HepG2 (cell line): ENCODE data around the gene CSTPP1. TPM values are rescaled to one million over a fixed set of nuclear protein-coding genes. Genes with fewer than 3 reads are reported as not detected.

Experiments used
- ATAC-seq: fragments of 200-7000 bp; cut with Tn5 transposase; 3 replicates; pipeline ENCODE4 v1.9.1; 2020; ENCODE audit warnings: mild to moderate bottlenecking, moderate library complexity
- BruUV-seq: library from RNA; stranded (reverse); fragments of 400-500 nt; replicated peaks from 2 replicates; lab custom pipeline; 2021; lab: Mats Ljungman, UMichigan
- CTCF ChIA-PET: fragments of 300-600 bp; formaldehyde crosslinking; extraction: SDS; loops from one replicate; lab custom pipeline; 2021; ENCODE audit warnings: low total read pairs, inconsistent platforms, low intra/inter-chr PET ratio; lab: Yijun Ruan, JAX
- POLR2A ChIA-PET: fragments of 350-600 bp; sonication (Branson Sonifier 250); formaldehyde crosslinking; loops from one replicate; lab custom pipeline; 2020; ENCODE audit warnings: antibody characterized with exemption, inconsistent platforms; lab: Yijun Ruan, JAX
- DNase-seq: peaks from one replicate; pipeline ENCODE4 v3.0.0-alpha.2; 2015; ENCODE audit warnings: low spot score
- FAIRE-seq: peaks from 3 replicates; lab custom pipeline; 2011; peaks lifted over from hg19 to GRCh38; lab: Jason Lieb, UNC
- H2AFZ ChIP-seq: one replicate; pipeline ENCODE4 v1.6.1; 2011; ENCODE audit warnings: low read length, inconsistent platforms
- H3K27ac ChIP-seq: fragments of 300-600 bp; 3 replicates; pipeline ENCODE4 v1.8.0; 2011; ENCODE audit warnings: mixed run types, mild to moderate bottlenecking, mixed read lengths, low read length, inconsistent platforms; ENCODE audit not compliant: insufficient read depth; ENCODE audit errors: extremely low read length
- H3K27me3 ChIP-seq, 2 experiments: fragments of 200-600 bp in 1 of 2; 2 replicates in 1 of 2; 3 replicates in 1 of 2; pipeline versions ENCODE4 v1.6.0 to v1.8.0; 2011; ENCODE audit warnings: low read length in 2 of 2, mild to moderate bottlenecking in 2 of 2, moderate library complexity in 2 of 2, inconsistent platforms in 1 of 2; ENCODE audit not compliant: insufficient read depth in 2 of 2, control insufficient read depth in 1 of 2
- H3K36me3 ChIP-seq, 2 experiments: fragments of 200-600 bp in 1 of 2; replicated peaks in 1 of 2; 2 replicates in 1 of 2; 3 replicates in 1 of 2; pipeline versions ENCODE4 v1.5.1 to v1.8.0; 2011; ENCODE audit warnings: low read length in 2 of 2, inconsistent platforms in 1 of 2; ENCODE audit not compliant: insufficient read depth in 2 of 2, control insufficient read depth in 1 of 2
- H3K4me1 ChIP-seq: 2 replicates; pipeline ENCODE4 v1.5.1; 2012; ENCODE audit warnings: low read length, inconsistent platforms; ENCODE audit not compliant: insufficient read depth
- H3K4me2 ChIP-seq: 2 replicates; pipeline ENCODE4 v1.6.0; 2011; ENCODE audit warnings: low read depth, low read length, inconsistent platforms
- H3K4me3 ChIP-seq, 3 experiments: fragments of 200-600 bp in 1 of 3; sonication (generic), shearing (Covaris generic) in 1 of 3; replicated peaks in 1 of 3; 2 replicates each; pipeline ENCODE4 v1.5.1; 2011 to 2016; ENCODE audit warnings: low read length in 3 of 3, inconsistent platforms in 2 of 3, low read depth in 2 of 3, mild to moderate bottlenecking in 2 of 3, control low read depth in 1 of 3, mixed read lengths in 1 of 3; ENCODE audit not compliant: insufficient read depth in 1 of 3
- H3K79me2 ChIP-seq: one replicate; pipeline ENCODE4 v1.6.1; 2011; ENCODE audit warnings: low read length, inconsistent platforms; ENCODE audit not compliant: insufficient read depth
- H3K9ac ChIP-seq: 2 replicates; pipeline ENCODE4 v1.6.0; 2011; ENCODE audit warnings: mild to moderate bottlenecking, low read depth, low read length, inconsistent platforms; ENCODE audit not compliant: insufficient read depth
- H3K9me3 ChIP-seq: 2 replicates; pipeline ENCODE4 v1.5.1; 2012; ENCODE audit warnings: mild to moderate bottlenecking, low read length
- H4K20me1 ChIP-seq: 2 replicates; pipeline ENCODE4 v1.6.0; 2011; ENCODE audit warnings: inconsistent platforms, mild to moderate bottlenecking, low read length, moderate library complexity; ENCODE audit not compliant: insufficient read depth
- ARID2 ChIP-seq: sonication (generic); formaldehyde crosslinking; IDR thresholded peaks from 2 replicates; pipeline ENCODE4 v1.8.1; 2022; ENCODE audit warnings: mild to moderate bottlenecking, missing genetic modification reagents, borderline replicate concordance
- BATF2 ChIP-seq: sonication (generic); formaldehyde crosslinking; IDR thresholded peaks from 2 replicates; pipeline ENCODE4 v1.8.0; 2022; ENCODE audit warnings: mild to moderate bottlenecking, missing genetic modification reagents, moderate library complexity
- CHD2 ChIP-seq: IDR thresholded peaks from 2 replicates; pipeline ENCODE4 v1.6.1; 2011; ENCODE audit warnings: low read depth, low read length, improper control_type of control experiment
- CREB1 ChIP-seq, 2 experiments: fragments of 450-650 bp in 1 of 2; IDR thresholded peaks; 2 replicates each; pipeline ENCODE4 v1.6.1; 2016 to 2017; ENCODE audit warnings: control low read depth in 1 of 2, mild to moderate bottlenecking in 1 of 2, missing compliant biosample characterization in 1 of 2, missing genetic modification characterization in 1 of 2
- FOSL2 ChIP-seq: sonication (generic); formaldehyde crosslinking; IDR thresholded peaks from 2 replicates; pipeline ENCODE4 v1.4.0; 2020; ENCODE audit warnings: missing genetic modification reagents
- GFI1 ChIP-seq: sonication (generic); formaldehyde crosslinking; IDR thresholded peaks from 2 replicates; pipeline ENCODE4 v1.5.0; 2020; ENCODE audit warnings: missing genetic modification reagents, mild to moderate bottlenecking, borderline replicate concordance
- HNF4G ChIP-seq, 2 experiments: sonication (generic) in 1 of 2; formaldehyde crosslinking in 1 of 2; IDR thresholded peaks; 2 replicates each; pipeline versions ENCODE4 v1.4.0 to v1.6.1; 2011 to 2020; ENCODE audit warnings: borderline replicate concordance in 2 of 2, low read depth in 2 of 2, mild to moderate bottlenecking in 2 of 2, low read length in 1 of 2, missing genetic modification reagents in 1 of 2, moderate library complexity in 1 of 2
- PHF21A ChIP-seq: sonication (generic); formaldehyde crosslinking; IDR thresholded peaks from 2 replicates; pipeline ENCODE4 v1.5.0; 2020; ENCODE audit warnings: mild to moderate bottlenecking, missing genetic modification reagents
- RBM39 ChIP-seq: fragments of 200-400 bp; formaldehyde crosslinking; IDR thresholded peaks from one replicate; pipeline ENCODE4 v1.6.1; 2018; ENCODE audit warnings: antibody characterized with exemption, mild to moderate bottlenecking, low read depth, low read length; ENCODE audit not compliant: poor library complexity, severe bottlenecking
- RFX3 ChIP-seq: IDR thresholded peaks from 2 replicates; pipeline ENCODE4 v1.6.1; 2016; ENCODE audit warnings: missing biosample characterization, missing genetic modification reagents
- XRCC5 ChIP-seq: fragments of 200-400 bp; formaldehyde crosslinking; optimal IDR thresholded peaks from 2 replicates; pipeline ENCODE3; 2017; ENCODE audit warnings: mild to moderate bottlenecking, low read length
- ZNF12 ChIP-seq: sonication (generic); formaldehyde crosslinking; IDR thresholded peaks from 2 replicates; pipeline ENCODE4 v1.5.0; 2020; ENCODE audit warnings: missing genetic modification reagents
- ZNF431 ChIP-seq: sonication (generic); formaldehyde crosslinking; IDR thresholded peaks from 2 replicates; pipeline ENCODE4 v1.9.0; 2022; ENCODE audit warnings: missing genetic modification reagents, low read depth, mild to moderate bottlenecking, borderline replicate concordance
- ZNF446 ChIP-seq: sonication (generic); formaldehyde crosslinking; IDR thresholded peaks from 2 replicates; pipeline ENCODE4 v1.5.0; 2020; ENCODE audit warnings: mild to moderate bottlenecking, missing genetic modification reagents
- WGBS: methylation state at CpG from one replicate; pipeline ENCODE4 v1.1.6; 2017; ENCODE audit warnings: low lambda C conversion rate; 5-methylcytosine and 5-hydroxymethylcytosine counted together
- in situ Hi-C: cut with HindIII; loops from 2 replicates; pipeline ENCODE4 v1.10.0; 2017; ENCODE audit warnings: low pct_unique_long_range_greater_than_20kb; ENCODE audit not compliant: extremely low pct_ligation_motif_present
- intact Hi-C: fragments of 100-400 bp; cut with micrococcal nuclease; formaldehyde crosslinking; loops from one replicate; pipeline ENCODE4 v1.10.0; 2022; ENCODE audit not compliant: unreplicated experiment
- polyA plus RNA-seq, 8 experiments: library from polyadenylated mRNA; depleted of rRNA in 3 of 8; stranded (reverse) in 7 of 8; unstranded in 1 of 8; fragments of >200 nt; fragmentation: Illumina TruSeq in 4 of 8; extraction: Trizol in 4 of 8; gene quantifications; 2 replicates each; pipeline versions ENCODE4 v1.2.1 to v1.2.3, GENCODE V29; 2011 to 2016; ENCODE audit warnings: low read depth in 4 of 8, missing spikeins in 1 of 8, mixed read lengths in 1 of 8; ENCODE audit not compliant: insufficient read depth in 1 of 8
- total RNA-seq, 5 experiments: library from RNA; depleted of rRNA; stranded (reverse); fragments of >200 nt; fragmentation: Illumina TruSeq; extraction: Trizol; gene quantifications; 2 replicates each; pipeline ENCODE4 v1.2.3, GENCODE V29; 2016; ENCODE audit warnings: low read depth in 1 of 5
- TF ChIP-seq, protein P1 (sequence below): sonication (generic); formaldehyde crosslinking; IDR thresholded peaks from 2 replicates; pipeline ENCODE4 v1.5.1; 2020; ENCODE audit warnings: mild to moderate bottlenecking, missing genetic modification reagents
- TF ChIP-seq, protein P2 (sequence below): sonication (generic); formaldehyde crosslinking; IDR thresholded peaks from 2 replicates; pipeline ENCODE4 v1.4.0; 2020; ENCODE audit warnings: mild to moderate bottlenecking, low read depth, missing genetic modification reagents

The CSTPP1 gene
- total and polyA plus RNA-seq, 2 of the 13 experiments (the other 11 are each of a cell fraction or from before 2014, with no cell fraction given), result 12.3 to 14.6 TPM

DNA sequence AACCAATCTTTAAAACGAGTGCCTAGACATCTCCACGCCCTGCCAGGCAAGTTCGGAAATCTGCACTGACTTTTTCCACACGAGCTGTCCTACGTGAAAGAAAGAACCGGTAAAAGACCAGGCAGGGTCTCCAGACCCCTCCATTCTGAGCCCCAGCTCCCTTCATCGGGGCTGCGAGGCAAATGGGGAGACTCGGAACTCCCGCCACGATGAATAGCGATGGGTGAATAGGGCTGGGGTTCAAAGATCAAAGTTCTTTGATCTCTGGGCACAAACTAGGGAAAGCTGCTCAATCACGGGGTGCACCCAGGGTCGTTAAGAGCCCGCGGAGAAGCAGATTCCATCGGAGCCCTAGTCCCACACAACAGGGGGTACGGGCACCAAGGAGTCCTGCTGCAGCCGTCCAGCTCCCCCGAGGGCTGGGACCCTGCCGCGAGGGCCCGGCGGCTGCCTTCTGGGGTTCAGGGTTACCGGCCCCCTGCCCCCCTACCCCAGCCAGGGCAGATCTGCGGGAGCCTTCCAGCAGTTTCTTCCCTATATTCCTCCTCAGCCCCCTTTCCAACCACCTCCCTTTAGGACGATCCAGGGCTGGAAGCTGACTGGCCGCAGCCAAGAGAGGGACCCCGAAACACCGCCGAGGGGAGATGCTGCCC, 19.3 kb upstream of the CSTPP1 start (continued):
- peak; percentile 59; the same call in 1 of the 2 replicates for TF ChIP-seq PHF21A (CRISPR knock-in tag)
- no peak for TF ChIP-seq ZNF431 (CRISPR knock-in tag)
- TF ChIP-seq RFX3 (CRISPR knock-in tag), result no peak
- no peak for TF ChIP-seq CHD2
- peak; percentile 86 for TF ChIP-seq HNF4G (IDR thresholded peaks at IDR 0.05; ENCODE audit: borderline replicate concordance, low read depth, low read length)
- TF ChIP-seq HNF4G (CRISPR knock-in tag; IDR thresholded peaks at IDR 0.05; ENCODE audit: borderline replicate concordance, low read depth), result no peak
- TF ChIP-seq, protein P1, sequence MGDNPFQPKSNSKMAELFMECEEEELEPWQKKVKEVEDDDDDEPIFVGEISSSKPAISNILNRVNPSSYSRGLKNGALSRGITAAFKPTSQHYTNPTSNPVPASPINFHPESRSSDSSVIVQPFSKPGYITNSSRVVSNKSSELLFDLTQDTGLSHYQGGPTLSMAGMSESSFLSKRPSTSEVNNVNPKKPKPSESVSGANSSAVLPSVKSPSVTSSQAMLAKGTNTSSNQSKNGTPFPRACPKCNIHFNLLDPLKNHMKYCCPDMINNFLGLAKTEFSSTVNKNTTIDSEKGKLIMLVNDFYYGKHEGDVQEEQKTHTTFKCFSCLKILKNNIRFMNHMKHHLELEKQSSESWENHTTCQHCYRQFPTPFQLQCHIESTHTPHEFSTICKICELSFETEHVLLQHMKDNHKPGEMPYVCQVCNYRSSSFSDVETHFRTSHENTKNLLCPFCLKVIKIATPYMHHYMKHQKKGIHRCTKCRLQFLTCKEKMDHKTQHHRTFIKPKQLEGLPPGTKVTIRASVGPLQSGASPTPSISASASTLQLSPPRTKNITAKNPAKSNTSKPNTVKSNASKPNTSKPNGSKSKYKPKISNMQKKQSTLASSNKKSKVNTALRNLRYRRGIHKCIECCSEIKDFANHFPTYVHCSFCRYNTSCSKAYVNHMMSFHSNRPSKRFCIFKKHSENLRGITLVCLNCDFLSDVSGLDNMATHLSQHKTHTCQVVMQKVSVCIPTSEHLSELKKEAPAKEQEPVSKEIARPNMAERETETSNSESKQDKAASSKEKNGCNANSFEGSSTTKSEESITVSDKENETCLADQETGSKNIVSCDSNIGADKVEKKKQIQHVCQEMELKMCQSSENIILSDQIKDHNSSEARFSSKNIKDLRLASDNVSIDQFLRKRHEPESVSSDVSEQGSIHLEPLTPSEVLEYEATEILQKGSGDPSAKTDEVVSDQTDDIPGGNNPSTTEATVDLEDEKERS, result no peak
- 0 out of 2 replicates have a peak, but pooled peaks have one; percentile 31 for TF ChIP-seq GFI1 (CRISPR knock-in tag)
- TF ChIP-seq XRCC5, result no peak

- no peaks in the 10 kb centered on the region for H4K20me1 ChIP-seq
- peaks cover 2 to 7% of the 10 kb centered on the region in 2 experiments; a peak in 1 of 5 replicates for H3K27me3 ChIP-seq
- ATAC-seq (no peak), FAIRE-seq (no peak), DNase-seq (no peak)
- intact Hi-C loops (loop anchor here (2.0 kb wide), 1 partner anchor 29 kb away; no protein-coding TSS in a partner anchor), in situ Hi-C loops (loop anchor here (5.0 kb wide), 1 partner anchor 235 kb away; no protein-coding TSS in a partner anchor)
- H3K4me1 ChIP-seq, result peaks cover 35% of the 10 kb centered on the region
- H3K4me3 ChIP-seq, result peak overlapping the region; percentile 68 to 91 (median 75)
- ChIA-PET POLR2A (interaction anchor here (1.1 to 1.6 kb wide), 6 partner anchors 11 to 353 kb away, joined by 3 to 8 read pairs (median 4); partner anchors contain the start of gene CSTPP1), CTCF (no interaction called here)
- H3K36me3 ChIP-seq, result no peaks in the 10 kb centered on the region
- no peak overlapping the region for H2AFZ ChIP-seq
- peak overlapping the region; percentile 74 for H3K9ac ChIP-seq
- peak overlapping the region; percentile 71 for H3K27ac ChIP-seq
- no peaks in the 10 kb centered on the region for H3K9me3 ChIP-seq
- peak overlapping the region; percentile 90 for H3K4me2 ChIP-seq
- WGBS, result 0% methylated on average over 5 of the region's 22 CpGs
- BruUV-seq, result TSS peak; percentile 86
- peaks cover 19% of the 10 kb centered on the region for H3K79me2 ChIP-seq
- TF ChIP-seq RBM39 (peak; percentile 2), ARID2 (peak; percentile 42; the same call in 1 of the 2 replicates), CREB1 (IDR thresholded peaks at IDR 0.05) (no peak), CREB1 (CRISPR knock-in tag; IDR thresholded peaks at IDR 0.05) (no peak), ZNF12 (CRISPR knock-in tag) (no peak), BATF2 (no peak), FOSL2 (no peak), ZNF446 (0 out of 2 replicates have a peak, but pooled peaks have one; percentile 36)
- TF ChIP-seq, protein P2, sequence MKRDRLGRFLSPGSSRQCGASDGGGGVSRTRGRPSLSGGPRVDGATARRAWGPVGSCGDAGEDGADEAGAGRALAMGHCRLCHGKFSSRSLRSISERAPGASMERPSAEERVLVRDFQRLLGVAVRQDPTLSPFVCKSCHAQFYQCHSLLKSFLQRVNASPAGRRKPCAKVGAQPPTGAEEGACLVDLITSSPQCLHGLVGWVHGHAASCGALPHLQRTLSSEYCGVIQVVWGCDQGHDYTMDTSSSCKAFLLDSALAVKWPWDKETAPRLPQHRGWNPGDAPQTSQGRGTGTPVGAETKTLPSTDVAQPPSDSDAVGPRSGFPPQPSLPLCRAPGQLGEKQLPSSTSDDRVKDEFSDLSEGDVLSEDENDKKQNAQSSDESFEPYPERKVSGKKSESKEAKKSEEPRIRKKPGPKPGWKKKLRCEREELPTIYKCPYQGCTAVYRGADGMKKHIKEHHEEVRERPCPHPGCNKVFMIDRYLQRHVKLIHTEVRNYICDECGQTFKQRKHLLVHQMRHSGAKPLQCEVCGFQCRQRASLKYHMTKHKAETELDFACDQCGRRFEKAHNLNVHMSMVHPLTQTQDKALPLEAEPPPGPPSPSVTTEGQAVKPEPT, result 0 out of 2 replicates have a peak, but pooled peaks have one; percentile 27
Observed at GRCh38 chr11:46917762-46918082, 18.8 kb upstream of the CSTPP1 start.
